ENCODE data around the gene PZP. TPM values are rescaled to one million over a fixed set of nuclear protein-coding genes. Genes with fewer than 3 reads are reported as not detected.

PZP gene
- polyA plus RNA-seq, 1 donor from 2014 or later, result not detected

GRCh38 chr12:9103050-9103849 lies 104.9 kb downstream of the PZP start:
- TF ChIP-seq MXI1 (conservative IDR thresholded peaks at IDR 0.05; ENCODE audit: poor library complexity, severe bottlenecking) (no peak), EZH2 (IDR thresholded peaks at IDR 0.05; ENCODE audit: borderline replicate concordance, insufficient read depth, low read length, poor library complexity, severe bottlenecking) (no peak), SMC3 (conservative IDR thresholded peaks at IDR 0.05; ENCODE audit: poor library complexity) (no peak)
- Histone ChIP-seq H2AFZ (ENCODE audit: low read depth, low read length) (no peak overlapping the region), H3F3A (ENCODE audit: insufficient read depth, low read length, poor library complexity, severe bottlenecking) (no peaks in the 10 kb centered on the region), H3K9ac (ENCODE audit: low read length) (no peak overlapping the region), H3K27me3 (ENCODE audit: insufficient read depth, low read depth, low read length) (no peaks in the 10 kb centered on the region), H3K27ac (ENCODE audit: low read length) (no peak overlapping the region), H3K79me2 (replicated peaks; ENCODE audit: insufficient read depth, low read length) (no peaks in the 10 kb centered on the region), H3K36me3 (ENCODE audit: insufficient read depth, low read length) (no peaks in the 10 kb centered on the region), H4K20me1 (ENCODE audit: insufficient read depth) (no peaks in the 10 kb centered on the region), H3K9me3 (ENCODE audit: low read length) (no peaks in the 10 kb centered on the region), H3K4me3 (ENCODE audit: low read length) (no peak overlapping the region), H3K9me2 (ENCODE audit: insufficient read depth, low read length) (no peaks in the 10 kb centered on the region), H3K4me2 (ENCODE audit: low read length) (no peak overlapping the region)

GRCh38 chr12:9101018-9101687 lies 107.0 kb downstream of the PZP start:
- no peak for TF ChIP-seq RAD21 (conservative IDR thresholded peaks at IDR 0.05)
- TF ChIP-seq SMC3 (conservative IDR thresholded peaks at IDR 0.05; ENCODE audit: poor library complexity), result no peak
- TF ChIP-seq TAF1 (IDR thresholded peaks at IDR 0.05; ENCODE audit: low read depth), result no peak
- no peak for TF ChIP-seq EP300 (conservative IDR thresholded peaks at IDR 0.05; ENCODE audit: poor library complexity, severe bottlenecking)
- no peak for TF ChIP-seq MXI1 (conservative IDR thresholded peaks at IDR 0.05; ENCODE audit: poor library complexity, severe bottlenecking)
- no peak for TF ChIP-seq CTCF (IDR thresholded peaks at IDR 0.05; ENCODE audit: poor library complexity, severe bottlenecking)
- TF ChIP-seq EZH2 (IDR thresholded peaks at IDR 0.05; ENCODE audit: borderline replicate concordance, insufficient read depth, low read length, poor library complexity, severe bottlenecking), result no peak
- no peak for TF ChIP-seq REST (IDR thresholded peaks at IDR 0.05; ENCODE audit: borderline replicate concordance)
- TF ChIP-seq POLR2AphosphoS5 (IDR thresholded peaks at IDR 0.05), result no peak
- H3K4me2 ChIP-seq (ENCODE audit: low read length), result no peak overlapping the region
- no peak overlapping the region for H3K4me3 ChIP-seq (ENCODE audit: low read length)
- H3K27ac ChIP-seq (ENCODE audit: low read length), result no peak overlapping the region
- H3K9ac ChIP-seq (ENCODE audit: low read length), result no peak overlapping the region
- no peaks in the 10 kb centered on the region for H3K79me2 ChIP-seq (replicated peaks; ENCODE audit: insufficient read depth, low read length)
- H3K9me2 ChIP-seq (ENCODE audit: insufficient read depth, low read length), result no peaks in the 10 kb centered on the region
- H4K20me1 ChIP-seq (ENCODE audit: insufficient read depth), result no peaks in the 10 kb centered on the region
- no peaks in the 10 kb centered on the region for H3F3A ChIP-seq (ENCODE audit: insufficient read depth, low read length, poor library complexity, severe bottlenecking)
- no peak overlapping the region for H2AFZ ChIP-seq (ENCODE audit: low read depth, low read length)
- no peaks in the 10 kb centered on the region for H3K27me3 ChIP-seq (ENCODE audit: insufficient read depth, low read depth, low read length)
- H3K9me3 ChIP-seq (ENCODE audit: low read length), result no peaks in the 10 kb centered on the region
- H3K36me3 ChIP-seq (ENCODE audit: insufficient read depth, low read length), result no peaks in the 10 kb centered on the region
